Activated CD4-positive, alpha-beta T cell treated with anti-CD3 and anti-CD28 coated beads, Interleukin-2, amount 50 U/mL, for 16 hours (primary cell): Measurements from ENCODE around the gene SYNPO2.

Experiments used
- DNase-seq: peaks from one replicate; pipeline ENCODE4 v3.0.0-alpha.2; 2020

The SYNPO2 gene

DNA sequence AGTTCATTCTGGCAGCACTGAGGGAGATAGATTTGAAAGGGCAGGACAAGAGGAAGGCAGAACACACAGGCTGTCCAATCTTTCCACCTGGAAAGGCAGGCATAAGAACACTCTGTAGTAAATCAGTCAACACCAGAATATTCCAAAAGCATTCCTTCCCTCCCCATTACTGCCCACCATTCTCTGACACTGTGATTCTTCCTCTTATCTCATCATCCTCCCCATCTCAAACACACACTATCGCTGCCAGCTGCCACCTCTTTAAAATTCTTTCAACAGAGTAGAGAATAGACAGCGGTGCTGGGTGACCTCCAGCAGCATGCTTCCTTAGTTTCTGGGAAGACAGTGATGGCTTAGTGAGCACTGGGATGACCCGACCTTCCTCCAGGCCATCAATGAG, 193.3 kb downstream of the SYNPO2 start:
- DNase-seq, result no peak

DNA sequence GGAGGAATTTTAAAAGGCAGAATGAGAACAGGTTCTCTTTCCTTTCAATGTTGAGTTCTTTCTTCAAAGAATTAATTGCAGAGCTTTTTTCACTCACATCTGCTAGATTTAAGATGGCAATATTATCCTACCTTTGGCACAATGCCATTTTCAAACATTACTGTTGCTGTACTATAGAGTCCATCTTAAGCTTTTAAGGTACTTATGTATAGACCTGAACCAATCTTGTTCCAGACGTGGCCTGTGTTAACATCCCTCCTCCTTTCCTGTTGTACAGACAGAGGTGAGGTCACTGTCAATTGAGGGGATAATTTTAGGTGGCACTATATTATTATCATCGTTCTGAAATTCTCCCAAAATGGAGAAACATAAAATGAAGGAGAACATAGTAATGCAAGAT, 194.0 kb downstream of the SYNPO2 start:
- no peak for DNase-seq

DNA sequence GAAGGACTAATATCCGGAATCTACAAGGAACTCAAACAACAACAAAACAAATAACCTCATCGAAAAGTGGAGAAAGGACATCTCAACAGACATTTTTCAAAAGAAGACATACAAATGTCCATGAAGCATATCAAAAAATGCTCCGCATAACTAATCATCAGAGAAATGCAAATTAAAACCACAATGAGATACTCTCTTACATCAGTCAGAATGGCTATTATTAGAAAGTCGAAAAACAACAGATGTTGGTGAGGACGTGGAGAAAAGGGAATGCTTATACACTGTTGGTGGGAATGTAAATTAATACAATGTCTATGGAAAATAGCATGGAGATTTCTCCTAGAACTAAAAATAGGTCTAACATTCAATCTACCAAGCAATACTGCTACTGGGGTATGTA, 195.9 kb downstream of the SYNPO2 start:
- no peak for DNase-seq

DNA sequence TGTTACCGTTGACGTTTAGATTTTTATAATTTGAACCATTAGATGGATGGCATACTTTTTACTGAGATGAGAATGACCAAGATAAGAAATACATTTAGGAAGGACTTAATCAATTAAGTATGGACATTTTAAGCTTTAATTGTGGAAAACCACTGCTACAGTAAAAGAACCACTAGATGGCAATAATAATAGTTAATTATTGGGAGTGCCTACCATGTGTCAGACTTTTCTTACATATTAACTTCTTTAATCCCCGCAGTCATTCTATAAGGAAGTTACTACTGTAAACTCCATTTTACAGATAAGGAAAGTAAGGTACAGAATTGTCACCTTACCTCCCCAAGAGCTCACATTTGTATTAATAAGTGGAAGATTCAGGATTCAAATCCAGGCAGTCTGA, 198.5 kb downstream of the SYNPO2 start:
- DNase-seq, result no peak

DNA sequence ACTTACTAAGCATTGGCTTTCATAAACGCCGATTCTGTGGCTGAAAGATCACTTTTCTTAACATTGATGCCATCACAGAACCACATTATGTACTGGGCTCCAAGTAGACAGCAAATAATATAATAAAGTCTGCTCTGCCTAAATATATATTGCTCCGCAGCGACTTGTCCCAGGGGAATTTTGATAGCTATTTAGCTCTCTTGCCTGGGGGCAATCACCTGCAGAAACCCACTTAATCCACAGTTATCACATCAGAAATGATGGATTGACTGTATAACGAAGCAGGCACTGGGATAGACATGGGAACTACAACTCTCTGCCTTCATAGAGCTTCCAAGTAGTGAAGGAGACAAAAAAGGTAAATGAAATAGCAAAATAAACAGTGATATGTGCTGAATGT, 199.0 kb downstream of the SYNPO2 start:
- DNase-seq, result no peak

DNA sequence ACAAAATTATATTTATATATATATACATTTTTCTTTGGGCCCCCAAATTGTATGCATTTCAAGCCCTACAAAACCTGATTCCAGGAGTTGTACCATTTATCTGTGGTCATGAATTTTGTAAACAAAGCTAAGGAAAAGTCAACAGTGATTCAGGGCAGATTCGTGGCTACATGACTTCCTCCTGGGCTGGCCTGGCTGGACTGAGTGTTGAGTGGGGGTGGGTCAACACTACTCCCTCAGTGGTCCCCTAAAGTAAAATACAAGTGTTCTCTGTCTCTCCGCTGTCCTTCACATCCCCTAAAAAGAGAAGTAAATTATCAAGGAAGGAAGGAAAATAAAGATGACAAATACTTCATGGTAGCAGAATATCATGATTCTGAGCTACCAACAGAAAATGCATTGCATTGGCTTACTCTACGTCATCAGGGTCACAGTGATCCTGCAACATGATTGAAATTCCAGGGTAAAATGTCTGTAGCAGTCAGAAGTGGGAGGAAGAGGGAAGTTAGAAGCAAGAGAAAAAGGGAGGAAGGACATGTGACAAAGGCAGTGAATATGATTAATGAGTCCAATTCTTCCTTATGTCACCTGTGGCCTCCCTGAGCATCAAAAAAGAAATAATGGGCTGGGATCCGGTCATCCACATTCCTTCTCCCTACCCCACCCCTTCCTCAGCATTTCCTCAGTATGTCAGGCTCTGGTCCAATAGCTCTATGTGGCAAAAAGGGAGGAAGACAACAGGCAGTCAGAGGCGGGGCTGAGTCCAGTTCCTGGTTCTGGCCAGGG, 204.6 kb downstream of the SYNPO2 start:
- no peak for DNase-seq

DNA sequence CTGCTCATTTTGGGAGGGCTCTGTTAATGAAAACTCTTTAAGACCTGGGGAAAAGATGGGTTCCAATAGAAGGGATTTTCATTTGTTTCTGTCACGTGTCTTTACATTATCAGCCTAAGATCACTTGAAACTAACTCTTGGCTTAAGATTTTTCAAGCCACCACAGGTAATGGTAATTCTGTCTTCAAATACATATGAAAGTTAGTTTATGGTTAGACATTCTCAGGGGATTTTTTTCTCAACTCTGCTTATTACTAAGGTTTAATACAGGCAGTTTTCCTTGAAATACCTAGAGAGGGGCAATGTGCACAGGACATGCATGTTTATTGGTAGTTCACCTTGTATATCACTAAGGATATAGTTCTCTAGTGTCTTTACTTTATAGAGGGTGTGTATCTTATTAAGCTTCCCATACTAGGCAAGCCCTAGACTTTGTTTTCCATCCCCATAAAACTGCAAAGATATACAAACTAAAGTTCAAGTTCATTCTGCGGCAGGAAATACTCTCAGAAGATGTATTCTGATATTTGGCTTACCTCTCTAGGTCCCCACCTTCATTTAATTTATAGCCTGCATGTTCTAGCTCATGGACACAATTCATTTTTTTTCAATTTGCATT, 208.7 kb downstream of the SYNPO2 start:
- no peak for DNase-seq

DNA sequence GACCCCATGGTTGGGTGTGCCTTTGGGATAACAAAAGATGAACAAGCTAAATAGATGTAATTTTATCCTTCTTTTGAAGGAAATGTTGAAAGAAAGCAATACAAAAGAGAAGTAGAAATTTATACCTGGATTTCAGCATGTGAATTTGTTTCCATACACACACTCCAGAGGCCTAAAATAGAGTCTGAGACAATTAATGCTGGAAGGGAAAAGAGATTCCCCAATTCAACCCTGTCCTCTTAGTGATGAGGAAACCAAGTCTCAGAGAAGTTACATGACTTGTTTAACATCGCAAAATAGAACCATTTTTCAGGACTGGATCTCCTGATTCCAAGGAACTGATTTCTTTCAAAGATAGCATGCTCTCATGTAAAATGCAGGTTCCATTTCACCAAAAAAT, 209.7 kb downstream of the SYNPO2 start:
- no peak for DNase-seq

DNA sequence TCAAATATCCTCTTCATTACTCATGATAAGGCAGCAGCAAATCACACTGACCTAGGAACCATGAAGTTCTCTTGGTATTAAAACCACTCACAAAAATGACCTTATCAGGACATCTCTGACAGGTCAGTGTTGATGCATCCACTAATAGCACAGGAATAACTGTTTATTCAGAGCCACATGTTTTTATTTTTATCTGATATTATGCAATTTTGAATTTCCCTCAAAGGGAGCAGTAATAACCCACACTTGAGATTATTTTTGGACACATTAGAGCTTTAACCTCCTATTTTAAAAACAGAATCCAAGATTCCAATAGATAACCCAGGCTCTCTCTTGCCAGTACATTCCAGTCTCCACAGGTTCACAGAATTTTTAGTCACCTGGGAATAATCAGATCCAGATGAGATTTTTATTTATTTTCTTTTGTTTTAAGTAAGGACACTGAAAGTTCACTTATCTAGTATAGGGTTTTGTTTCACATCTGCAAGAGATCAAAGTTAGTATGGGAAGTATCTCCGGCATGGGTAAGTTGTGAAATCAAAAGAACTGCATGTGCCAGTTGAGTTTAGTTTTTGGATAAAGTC, 210.7 kb downstream of the SYNPO2 start:
- DNase-seq, result no peak

DNA sequence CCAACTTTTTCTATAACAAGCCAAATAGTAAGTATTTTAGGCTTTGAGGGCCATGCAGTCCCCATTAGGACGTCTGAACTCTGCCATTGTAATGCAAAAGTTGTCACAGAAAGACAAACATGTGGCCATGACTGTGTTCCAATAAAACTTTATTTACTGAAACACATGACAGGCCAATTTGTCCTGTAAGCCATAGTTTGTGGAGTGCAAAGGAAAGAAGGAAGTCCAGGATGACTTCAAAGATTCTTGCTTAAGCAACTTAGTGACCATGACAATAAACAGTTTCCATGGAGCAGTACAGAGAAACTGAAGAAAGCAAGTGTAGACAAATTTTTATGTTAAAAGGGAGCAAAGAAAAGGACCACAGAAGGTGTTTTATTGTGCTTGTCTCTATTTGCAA, 212.0 kb downstream of the SYNPO2 start:
- DNase-seq, result no peak

DNA sequence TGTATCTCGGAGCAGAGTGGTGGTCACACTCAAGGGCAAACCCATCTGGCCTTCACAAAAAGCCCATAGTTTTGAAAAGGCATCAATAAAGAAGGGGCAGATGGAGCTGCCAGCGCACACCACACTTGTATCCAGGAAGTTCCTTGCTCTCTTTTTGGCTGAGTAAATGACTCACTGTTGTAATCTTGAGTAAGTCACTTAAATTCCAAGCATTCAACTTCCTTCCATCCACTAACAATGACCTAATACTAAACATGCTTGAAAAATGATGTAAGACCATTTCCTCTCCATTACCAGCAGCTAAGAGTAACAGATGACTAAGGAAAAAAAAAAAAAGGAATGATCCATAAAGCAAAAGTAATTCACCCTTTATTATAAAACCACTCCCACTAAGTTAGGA, 214.6 kb downstream of the SYNPO2 start:
- DNase-seq, result no peak

DNA sequence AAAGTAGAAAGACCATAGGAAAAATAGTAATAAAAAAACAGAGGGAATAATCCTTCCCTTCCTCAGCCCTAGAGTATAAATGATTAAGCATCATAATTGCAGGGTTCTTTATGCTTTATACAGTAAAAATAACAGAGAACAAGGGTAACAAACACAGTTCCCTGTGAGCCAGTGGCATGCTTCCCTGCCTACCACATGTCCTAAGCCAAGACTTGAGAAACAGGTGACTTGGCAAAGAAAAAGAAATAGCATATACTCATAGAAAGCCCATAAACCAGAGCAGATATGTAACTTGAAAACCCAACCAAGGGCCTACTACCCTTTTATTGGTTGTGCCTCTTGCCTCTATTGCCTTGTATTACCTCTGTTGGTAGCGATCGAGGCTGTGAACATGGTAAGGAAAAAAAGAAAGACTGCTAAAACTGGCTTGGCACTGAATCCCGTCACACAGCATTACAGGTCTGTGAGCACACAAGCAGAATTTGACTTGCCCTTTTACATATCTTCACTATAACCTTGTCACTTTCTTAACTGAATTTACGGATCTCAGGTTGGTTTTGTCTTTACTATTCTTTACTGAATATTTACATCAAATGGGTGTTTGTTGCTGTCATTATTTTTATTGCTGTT, 216.1 kb downstream of the SYNPO2 start:
- no peak for DNase-seq

DNA sequence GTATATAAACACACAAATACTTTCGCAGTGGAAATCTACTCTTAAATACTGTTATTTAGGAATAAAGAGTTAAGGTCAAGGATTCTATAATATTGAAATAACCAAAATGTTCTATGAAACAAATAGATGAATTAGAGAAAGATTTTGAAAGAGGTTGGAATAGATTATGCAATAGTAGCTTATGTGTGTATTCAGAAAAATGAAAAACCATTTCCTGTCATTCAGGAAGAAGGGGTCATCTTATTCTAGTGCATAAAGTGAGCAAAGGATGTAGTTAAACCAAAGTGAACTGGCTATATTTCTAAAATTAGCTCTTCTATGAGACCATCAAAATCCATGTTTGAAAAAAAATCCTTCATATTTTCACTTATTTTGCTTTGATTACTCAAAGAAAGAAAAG, 217.0 kb downstream of the SYNPO2 start:
- DNase-seq, result no peak

DNA sequence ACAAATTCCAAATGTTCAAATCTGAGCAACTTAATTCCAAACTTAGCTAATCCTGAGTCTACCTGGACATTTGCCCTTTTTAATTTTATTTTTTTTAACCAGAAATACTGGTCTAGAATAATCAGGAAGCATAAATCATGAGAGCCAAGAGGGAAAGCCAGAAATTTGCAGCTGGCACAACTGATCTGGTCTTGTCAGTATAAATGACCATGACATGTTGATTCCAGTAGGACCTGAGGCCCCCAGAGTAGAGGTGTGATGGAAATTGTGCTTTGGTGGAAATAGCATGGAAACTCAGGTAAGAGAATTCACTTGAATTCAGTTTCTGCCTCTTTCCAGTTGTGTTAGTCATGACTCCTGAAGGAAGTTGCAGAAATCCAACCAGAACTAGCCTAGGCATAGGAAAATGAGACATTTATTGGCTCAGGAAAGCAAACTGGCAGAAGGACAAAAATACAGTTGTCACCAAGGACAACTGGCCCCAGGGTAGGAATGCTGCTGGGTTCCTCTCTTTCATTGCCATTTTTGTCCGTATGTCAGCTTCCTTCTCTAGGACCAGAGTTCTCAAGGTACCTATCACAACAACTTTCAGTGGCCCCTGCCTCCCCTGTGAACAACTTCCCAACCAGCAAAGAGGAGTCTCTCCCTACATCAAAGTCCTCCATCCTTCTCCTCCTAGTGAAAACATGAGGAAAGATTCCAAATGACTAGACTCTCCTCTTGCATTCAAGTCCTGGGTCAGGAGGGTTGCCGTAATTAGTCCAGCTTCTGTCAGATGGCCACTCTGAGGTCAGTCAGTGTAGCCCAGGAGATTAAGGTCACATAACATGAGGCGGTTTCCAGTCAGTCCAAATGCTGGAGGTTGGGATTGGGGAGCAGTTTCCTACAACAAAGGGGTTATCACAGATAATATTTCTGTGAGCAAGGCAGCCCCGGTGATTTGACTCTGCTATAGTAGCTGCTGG, 217.7 kb downstream of the SYNPO2 start:
- DNase-seq, result no peak

DNA sequence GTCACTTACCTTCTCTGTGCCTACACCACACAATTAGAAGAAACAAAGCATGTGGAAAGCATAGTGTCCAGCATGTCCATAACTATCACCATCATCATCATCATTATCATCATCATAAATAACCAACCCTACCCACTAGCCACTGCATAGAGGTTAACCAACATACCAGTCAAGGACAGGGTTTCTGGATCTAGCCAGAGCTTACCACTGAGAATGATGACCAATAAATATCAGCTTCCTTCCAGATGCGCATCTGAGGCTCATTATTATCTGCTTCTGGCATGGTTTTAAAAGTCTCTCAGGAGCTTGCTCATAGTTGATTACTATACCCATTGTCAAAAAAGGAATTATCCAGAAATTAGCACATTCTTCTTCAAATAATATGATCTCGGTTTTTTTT, 221.5 kb downstream of the SYNPO2 start:
- DNase-seq, result no peak
